DMS153 (cell line): ENCODE results near the gene LOXL3.
"Not testable (repeated sequence)": the region's sequence is repeated elsewhere in the genome, so short reads cannot be mapped to it uniquely, and the experiment has no call there.

Source experiments
- DNase-seq: peaks from one replicate; lab custom pipeline; 2025; lab: John Stamatoyannopoulos, UW

LOXL3 gene

DNA sequence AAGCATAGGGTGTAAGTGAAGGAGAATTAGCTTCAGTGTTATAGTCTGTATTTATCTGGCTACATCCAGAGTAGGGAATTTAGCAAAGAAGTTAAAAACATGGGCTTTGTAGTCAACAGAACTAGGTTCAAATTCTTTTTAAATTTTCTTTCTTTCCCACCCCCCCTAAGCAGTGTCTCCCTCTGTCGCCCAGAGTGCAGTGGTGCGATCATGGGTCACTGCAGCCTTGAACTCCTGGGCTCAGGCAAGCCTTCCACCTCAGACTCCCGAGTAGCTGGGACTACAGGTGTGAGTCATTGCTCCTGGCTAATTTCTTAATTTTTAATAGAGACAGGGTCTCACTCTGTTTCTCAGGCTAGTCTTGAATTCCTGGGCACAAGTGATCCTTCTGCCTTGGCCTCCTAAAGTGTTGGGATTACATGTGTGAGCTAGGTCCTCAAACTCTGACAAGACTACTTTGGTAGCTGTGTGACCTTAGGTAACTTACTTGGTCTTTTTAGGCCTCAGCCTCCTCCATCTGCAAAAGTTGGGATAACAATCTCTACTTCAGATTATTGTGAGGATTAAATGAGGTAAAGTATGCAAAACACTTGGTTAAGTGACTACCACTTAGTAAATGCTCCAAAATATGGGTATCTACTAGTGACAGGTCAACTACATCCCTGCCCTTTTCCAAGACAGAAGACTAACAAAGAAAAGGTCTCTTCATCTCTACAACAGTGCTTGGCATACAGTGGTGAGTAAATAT, 18.6 kb upstream of the LOXL3 start:
- no peak for DNase-seq

DNA sequence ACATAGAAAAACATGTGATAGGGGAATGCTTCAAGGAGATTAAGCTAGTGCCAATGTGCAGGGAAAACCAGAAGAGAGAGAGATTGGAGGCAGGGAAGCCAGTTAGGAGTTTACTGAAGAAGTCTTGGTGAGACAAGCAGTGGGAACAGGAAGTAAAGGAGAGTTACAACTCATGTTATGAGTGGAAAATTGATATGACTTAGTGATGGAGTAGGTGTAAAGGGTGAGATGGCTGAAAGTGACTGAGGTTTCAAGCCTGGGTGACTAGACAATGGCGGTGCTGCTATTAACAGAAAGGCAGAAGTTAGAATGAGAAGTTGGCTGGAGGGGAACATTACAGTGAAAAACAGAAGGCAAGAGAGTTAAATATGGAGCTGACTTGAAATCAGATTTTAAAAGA, 17.3 kb upstream of the LOXL3 start:
- DNase-seq, result no peak

DNA sequence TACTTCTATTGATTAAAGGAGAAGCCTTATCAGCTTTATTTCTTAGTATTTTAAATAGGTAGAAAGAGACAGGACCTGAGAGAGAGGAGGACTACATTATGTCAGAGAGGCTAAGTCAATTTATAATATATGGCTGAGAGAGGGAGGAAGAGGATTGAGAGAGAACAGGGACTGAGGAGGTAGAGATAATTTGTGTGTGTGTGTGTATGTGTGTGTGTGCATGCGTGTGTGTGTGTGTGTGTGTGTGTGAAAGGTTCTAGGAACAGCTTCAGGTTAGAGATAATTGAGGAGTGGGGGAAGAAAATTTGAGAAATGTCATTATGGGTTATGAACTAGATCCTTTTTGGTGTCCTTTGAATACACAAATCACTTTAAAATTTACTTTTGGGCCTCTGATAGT, 15.9 kb upstream of the LOXL3 start:
- DNase-seq, result no peak

DNA sequence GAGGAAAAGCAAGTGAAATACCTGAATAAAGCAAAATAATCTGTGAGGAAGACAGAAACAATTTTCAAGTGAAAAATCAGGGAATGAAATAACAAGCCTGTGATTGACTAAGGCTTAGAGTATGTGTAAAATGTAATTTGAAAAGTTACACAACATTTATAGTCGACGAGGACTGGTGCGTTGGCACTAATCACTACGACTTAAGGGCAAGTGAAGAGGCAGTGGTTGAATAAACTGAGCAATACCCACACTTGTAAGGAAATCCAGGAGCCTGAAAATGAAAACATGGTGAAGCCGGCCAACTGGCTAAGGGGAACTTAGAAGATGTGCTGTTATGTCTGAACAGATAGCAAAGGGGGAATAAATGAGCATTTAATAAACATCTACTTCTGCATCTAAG, 14.1 kb upstream of the LOXL3 start:
- no peak for DNase-seq

DNA sequence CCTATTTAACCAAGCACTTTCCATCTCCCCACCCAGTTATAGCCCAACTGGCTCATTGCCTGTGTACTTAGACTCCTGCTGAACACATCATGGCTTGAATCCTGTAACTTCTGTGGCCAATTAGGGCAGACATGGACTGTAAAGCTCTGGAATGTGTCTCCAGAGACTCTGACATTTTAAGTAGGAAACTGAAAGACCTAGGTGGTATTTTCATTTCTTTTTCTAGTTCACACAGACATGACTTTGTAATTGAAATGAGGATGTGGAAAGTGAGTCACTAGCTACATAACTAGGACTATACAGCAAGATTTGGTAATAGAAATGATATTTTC, 13.0 kb upstream of the LOXL3 start:
- no peak for DNase-seq

DNA sequence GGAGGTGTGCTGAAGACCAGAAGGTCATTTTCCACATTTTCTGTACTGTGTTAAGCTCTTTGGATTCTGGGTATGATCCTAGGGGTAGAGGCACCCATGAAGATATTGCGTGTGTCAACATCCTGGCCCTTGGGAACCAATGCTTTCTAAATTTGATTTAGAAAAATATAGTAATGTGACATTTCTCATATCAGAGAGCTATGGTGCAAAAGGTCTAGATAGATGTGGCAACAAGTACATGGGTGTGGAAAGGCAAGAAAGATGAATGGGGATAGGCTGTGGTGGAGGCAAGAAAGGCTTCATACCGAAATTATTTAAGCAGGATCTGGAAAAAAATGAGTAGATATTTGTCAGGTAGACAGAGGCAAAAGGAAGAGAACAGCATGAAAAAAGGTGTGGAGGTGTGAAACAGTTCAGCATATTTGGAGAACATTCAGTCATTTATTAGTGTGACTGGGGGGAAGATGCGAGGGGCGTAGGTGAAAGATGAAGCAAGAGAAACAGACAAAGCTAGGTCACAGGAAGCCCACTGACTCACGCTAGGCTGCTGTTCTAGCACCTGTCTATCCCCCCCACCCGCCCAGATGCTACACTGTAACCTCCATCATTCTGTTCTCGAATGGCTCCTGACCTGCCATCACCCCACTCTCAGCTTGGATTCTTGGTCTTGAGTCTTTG, 12.5 kb upstream of the LOXL3 start:
- no peak for DNase-seq

DNA sequence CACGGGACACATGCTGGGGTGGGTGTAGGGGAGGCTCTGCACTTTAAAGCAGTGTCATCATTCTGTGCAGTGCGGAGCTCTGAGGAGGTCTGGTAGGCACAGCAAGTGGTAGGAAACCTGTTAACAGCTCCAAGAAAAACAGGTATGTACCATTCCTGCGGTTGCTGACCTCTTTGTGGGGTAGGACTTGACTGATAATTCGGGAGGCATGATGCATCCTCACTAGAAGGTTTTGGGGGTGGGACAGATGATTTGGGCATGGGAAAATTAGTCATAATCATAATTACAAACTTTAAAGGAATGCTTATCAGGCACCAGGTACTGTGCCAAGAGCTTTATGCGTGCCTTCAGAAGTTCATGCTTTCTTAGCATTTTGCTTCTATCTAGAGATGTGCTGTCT, 10.5 kb upstream of the LOXL3 start:
- DNase-seq, result no peak

DNA sequence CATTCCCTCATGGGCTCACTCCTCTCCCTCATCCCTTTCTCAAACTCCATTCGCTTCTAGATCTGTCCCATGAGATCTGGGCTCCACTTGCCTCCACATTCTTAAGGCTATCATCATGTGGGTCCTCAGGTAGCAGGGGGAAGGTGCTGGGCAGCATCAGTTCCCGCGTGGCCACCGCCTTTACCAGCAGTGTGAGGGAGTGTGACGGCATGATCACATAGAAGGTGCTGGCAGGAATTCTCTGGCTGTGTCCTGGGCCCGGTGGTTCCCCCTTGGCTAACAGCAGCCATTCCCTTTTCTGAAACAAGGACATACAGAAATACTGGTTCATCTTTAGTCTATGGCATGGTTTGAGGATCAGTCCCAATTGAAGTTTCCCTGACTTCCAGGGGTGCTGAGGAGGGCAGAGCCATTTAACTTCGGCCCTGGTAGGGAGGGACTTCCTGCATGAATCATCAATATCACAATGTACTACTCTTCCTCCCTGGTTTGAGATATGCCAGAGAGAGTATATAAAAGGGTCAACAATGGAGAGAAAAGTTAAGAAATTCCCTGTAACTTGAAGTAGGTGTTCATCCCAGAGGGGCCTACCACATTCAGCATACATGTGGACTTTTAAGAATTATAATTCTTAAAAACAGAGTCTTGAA, 8.5 kb upstream of the LOXL3 start:
- no peak for DNase-seq

DNA sequence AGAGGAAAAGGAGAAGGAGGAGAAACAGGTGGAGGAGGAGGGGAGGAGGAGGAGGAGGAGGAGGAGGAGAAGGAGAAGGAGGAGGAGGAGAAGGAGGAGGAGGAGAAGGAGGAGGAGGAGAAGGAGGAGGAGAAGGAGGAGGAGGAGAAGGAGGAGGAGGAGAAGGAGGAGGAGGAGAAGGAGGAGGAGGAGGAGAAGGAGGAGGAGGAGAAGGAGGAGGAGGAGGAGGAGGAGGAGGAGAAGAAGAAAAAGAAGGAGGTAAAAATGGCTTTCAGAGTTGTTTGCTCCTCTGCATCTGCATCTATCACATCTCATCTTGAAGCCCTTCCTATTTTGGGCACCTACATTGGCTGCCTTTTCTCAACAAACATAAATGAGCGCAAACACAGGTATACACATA, 7.3 kb upstream of the LOXL3 start:
- DNase-seq, result not testable (repeated sequence)

DNA sequence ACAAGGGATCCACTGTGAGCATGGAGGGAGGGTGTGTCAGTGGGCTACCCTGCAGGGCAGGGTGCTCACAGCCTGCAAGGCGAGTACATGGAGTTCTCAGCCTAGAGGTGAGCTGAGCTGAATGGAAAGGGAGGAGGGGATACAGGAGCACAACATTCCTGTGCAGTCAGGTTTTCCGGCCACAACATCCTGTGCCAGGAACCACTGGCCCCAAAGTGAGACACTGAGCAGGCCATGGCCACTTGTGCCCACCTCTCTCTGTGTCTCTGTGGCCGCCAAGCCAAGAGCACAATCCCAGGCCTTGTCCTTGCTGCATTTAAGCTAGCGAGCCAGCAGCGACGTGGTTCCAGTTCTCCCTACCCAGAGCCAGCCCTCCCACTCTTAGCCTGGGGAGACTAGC, 6.8 kb upstream of the LOXL3 start:
- DNase-seq, result no peak

DNA sequence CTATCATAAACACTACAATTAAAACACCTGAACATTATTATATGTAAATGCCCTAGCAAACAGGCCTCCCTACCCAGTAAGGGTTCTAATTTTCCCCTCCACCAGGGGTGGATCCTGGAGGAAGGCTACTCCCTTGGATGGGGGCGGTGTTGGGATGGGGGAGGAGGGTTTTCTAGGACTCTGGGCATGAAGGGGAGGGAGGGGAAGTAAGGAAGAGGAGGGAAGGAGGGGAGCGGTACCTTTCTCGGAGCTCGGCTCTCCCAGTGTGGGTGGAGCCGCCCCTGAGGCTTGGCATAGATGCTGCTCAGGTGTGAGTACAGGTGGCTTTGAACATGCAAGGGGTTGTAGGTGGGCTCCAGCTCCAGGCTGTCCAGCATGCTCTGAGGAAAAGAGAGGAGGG, 6.2 kb upstream of the LOXL3 start:
- no peak for DNase-seq

DNA sequence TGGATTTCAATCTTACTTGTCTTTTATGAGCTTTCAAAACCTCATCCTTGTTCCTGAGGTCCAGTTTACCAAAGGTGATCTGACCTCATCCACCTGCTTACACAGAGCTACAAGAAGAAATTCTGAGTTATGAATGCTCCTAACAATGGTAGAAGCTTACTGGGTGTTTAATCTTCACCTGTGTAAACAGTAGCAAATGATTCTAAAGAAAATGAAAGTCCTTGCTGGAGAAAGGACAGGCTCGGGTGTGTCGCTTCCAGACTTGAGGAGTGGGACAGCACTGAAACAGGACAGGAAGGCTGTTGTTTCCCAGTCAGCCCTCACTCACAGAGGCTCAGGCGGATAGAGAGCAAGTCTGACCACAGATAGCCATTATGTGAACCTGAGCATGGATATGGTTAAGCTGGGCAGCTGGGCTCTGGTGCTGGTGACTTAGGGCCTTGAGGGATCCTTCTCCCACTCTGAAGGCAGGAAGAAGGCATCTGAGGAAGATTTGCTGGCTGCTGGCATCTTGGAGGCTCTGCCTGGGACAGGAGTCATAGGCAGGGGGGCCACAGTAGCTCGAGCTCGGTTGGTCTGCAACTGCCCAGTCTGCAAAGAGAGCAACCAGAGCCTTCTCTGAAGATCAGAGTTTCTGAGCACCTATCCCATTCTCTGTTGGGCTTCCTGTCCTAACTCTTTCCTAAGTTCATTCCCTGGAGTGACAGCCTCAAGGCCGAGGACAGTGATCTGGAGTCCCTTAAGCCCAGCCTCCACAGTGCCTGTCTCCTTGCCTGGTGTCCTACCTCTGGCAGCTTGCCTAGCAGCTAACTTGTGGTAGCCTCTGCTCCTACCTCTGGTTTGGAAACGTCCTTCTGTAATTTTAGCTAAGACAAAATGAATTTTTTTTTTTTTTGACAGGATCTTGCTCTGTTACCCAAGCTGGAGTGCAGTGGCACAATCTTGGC, 4.8 kb upstream of the LOXL3 start:
- DNase-seq, result no peak

DNA sequence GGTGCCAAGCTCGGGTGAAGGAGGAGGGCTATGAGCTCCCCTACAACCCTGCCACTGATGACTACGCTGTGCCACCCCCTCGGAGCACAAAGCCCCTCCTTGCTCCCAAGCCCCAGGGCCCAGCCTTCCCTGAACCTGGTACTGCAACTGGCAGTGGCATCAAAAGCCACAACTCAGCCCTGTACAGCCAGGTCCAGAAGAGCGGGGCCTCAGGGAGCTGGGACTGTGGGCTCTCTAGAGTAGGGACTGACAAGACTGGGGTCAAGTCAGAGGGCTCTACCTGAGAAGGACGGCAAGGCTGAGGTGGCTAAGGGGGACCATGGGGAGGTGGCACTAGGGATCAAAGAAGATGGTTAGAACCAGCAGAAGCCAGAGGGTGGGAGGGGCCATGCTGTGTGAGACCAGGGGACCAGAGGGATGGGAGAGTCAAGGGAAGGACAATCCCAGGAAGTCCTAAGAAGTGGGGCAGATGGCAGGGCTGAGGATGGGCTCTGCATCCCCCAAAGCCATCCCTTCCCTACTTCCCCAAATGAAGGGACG, 3.2 kb upstream of the LOXL3 start:
- DNase-seq, result no peak

DNA sequence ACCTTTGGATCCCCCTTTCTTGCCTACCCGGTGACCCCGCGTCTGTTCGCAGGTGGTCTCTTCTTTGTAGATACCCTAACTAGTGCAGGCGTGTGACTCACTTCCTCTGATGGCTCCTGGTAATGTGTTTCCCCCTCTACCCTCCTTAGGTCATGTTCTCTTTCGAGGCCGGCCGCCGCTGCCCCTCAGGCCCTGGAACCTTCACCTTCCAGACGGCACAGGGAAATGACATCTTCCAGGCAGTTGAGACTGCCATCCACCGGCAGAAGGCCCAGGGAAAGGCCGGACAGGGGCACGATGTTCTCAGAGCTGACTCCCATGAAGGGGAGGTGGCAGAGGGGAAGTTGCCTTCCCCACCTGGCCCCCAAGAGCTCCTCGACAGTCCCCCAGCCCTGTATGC, 2.4 kb upstream of the LOXL3 start:
- no peak for DNase-seq

DNA sequence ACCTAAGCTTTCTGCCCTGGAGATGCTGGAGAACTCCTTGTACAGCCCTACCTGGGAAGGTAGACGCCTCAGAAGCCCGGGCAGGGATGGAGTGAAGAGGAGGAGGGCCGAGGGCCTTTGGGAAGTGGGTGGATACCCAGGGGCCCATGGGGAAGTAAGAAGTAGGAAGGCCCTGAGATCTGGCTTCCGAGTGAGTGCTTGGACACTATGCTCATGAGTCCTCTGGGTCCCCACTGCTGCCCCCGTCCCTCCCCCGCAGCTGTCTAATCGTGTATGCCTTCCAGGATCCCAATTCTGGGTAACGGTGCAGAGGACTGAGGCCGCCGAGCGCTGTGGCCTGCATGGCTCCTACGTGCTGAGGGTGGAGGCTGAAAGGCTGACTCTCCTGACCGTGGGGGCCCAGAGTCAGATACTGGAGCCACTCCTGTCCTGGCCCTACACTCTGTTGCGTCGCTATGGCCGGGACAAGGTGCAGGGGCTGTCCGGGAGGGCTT, 1.9 kb upstream of the LOXL3 start:
- no peak for DNase-seq

DNA sequence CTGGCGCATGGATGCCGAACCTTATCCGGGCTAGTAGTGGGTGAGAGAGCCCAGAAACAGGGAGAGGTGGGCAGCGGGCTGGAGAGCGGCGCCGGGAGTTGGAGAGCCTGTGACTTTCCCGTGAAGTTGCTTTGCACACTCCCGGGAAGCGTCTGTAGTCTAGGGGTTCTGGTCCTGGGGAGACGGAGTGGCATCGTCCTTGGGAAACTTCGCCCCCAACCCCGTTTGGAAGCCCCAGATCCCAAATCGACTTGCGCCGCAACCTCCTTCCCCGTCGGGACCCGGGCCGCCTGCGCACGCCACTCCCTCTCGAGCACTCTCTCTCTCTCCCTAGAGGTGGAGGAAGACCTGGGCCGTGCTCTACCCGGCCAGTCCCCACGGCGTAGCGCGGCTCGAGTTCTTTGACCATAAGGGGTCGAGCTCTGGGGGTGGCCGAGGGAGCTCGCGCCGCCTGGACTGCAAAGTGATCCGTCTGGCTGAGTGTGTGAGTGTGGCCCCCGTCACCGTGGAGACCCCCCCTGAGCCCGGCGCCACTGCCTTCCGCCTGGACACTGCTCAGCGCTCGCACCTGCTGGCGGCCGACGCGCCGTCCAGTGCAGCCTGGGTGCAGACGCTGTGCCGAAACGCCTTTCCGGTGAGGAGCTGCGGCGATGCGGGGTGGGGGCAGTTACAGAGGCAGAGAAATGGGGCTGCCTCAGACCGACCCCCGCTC, 1.2 kb upstream of the LOXL3 start:
- no peak for DNase-seq

DNA sequence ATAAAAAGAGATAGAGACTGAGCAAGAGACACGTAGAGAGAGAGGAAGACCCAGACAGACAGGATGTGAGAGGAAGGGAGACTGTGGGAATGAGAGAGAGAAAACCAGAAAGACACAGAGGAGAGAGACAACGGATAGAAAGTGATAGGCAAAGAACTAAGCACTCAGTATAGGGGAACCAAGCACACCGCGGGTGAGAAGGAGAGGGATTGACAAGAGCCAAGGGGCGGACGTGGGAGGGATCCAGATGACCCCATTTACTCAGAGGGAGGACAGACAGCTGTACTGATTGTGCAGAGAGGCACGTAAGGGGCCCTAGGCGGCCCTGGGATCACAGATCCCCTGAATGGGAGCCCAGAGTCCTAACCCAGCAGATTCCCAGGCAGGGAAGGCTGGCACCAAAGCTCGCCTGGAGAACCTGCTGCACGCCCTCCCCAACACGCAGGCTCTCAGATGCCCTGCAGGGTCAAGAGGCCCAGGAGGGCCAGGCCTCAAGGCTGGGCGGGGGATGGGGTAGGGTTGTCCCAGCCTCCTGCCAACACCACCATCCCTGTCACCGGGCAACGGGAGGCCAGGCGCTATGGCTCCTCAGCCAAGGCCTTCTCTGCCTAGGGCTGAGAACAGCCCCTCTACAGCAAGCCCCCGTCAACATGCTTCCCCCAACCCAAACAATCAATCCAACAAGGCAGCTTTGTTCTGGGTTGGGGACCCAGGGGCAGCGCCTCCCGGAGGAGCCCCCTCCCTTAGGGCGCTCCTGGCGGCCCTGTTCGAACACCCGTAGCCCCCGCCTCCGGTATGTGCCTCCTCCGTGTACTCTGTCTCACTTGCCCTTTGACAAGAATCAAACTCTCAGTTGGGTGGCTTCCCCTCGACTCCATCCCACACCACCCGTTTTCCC, 579 bp downstream of the LOXL3 start:
- no peak for DNase-seq

DNA sequence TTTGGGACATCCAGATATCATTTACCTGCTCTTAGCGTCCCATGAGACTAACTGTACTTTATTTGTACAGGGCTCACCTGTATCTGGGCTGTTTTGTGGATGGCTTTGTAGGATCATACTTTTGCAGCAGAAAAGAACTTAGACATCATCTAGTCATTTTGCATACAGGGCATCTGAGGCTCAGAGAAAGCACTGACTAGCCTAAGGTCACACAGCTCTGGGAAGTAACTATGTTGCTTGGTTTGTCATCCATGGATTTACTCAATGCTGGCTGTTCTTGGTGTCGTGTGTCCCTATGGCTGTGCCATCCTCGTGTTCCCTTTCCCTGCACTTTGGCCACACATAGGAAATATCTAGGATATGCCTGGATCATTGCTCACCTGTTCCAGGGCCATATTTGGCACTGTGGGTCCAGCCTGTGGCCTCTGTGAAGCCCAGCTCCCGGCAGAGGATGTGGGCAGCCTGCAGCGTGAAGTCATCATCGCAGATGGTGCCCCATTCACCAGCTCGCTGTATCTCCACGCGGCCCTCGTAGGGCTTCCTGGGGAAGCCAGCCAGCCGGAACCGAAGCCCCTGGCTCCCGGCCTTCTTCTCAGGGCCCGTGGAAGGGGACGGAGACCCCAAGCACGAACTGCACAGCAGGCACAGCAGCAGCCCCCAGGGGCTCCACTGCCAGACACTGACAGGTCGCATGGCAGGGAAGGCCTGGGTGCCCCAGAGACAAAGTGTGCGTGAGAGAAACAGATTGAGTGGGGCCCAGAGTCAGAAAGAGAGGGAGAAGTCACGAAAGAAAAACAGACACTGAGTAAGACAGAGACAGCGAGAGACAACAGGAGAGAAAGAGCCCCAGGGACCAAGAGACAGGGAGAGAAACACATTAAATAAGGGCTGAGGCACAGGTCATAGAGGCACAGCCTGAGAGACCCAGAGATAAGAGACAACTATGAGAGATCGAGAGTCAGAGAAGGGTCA, 1.5 kb downstream of the LOXL3 start:
- DNase-seq, result no peak

DNA sequence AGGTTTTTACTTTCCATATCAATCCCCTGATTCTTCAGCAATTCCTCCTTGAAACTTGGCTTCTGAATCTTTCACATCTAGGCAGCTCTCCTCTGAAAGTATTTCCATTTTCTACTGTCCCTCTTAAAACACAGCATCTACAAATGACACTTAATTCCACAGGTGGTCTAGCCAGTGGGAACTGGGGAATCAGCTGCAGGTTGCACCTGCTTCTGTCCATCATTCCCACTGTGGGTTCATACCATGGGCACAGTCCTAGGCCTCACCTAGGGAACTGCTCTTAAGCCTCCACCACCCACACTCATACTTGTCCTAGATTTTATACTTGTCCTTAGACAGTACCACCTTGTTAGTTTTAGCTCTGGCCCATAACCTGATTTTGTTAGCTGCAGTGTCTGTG, 2.2 kb downstream of the LOXL3 start:
- no peak for DNase-seq
